Vagina (tissue), 2 donors: ENCODE data around the gene PTPRD. TPM values are rescaled to one million over a fixed set of nuclear protein-coding genes. Genes with fewer than 3 reads are reported as not detected.

Source experiments
- DNase-seq, 2 donors: peaks; one replicate each; pipeline ENCODE4 v3.0.0-alpha.2; 2017; ENCODE audit errors: extremely low spot score in 2 of 2
- H3K27ac ChIP-seq: fragments of 200-600 bp; sonication (generic); one replicate; pipeline ENCODE4 v1.5.1; 2019
- H3K27me3 ChIP-seq: fragments of 200-600 bp; sonication (generic); one replicate; pipeline ENCODE4 v1.5.1; 2019
- H3K36me3 ChIP-seq, 2 donors: fragments of 200-600 bp; sonication (generic); one replicate each; pipeline ENCODE4 v1.5.1; 2017 to 2019
- H3K4me1 ChIP-seq: fragments of 200-600 bp; sonication (generic); one replicate; pipeline ENCODE4 v1.5.1; 2019
- H3K4me3 ChIP-seq, 2 donors: fragments of 200-600 bp; sonication (generic); 1 replicate in 1 of 2; 2 replicates in 1 of 2; pipeline ENCODE4 v1.5.1; 2016 to 2019
- H3K9me3 ChIP-seq: fragments of 200-600 bp; sonication (generic); one replicate; pipeline ENCODE4 v1.5.1; 2019
- POLR2A ChIP-seq, 2 donors: fragments of 450-650 bp; IDR thresholded peaks; one replicate each; pipeline ENCODE4 v1.6.1; 2017; ENCODE audit warnings: antibody characterized with exemption in 2 of 2, mild to moderate bottlenecking in 2 of 2, moderate library complexity in 2 of 2
- POLR2AphosphoS5 ChIP-seq, 2 donors: sonication (generic); formaldehyde crosslinking; IDR thresholded peaks; one replicate each; pipeline ENCODE4 v1.9.0; 2017; ENCODE audit warnings: antibody characterized with exemption in 2 of 2, mild to moderate bottlenecking in 2 of 2, low read depth in 1 of 2; ENCODE audit not compliant: insufficient read depth in 1 of 2
- intact Hi-C: fragments of 100-400 bp; cut with DNase I; formaldehyde crosslinking; loops from one replicate; pipeline ENCODE4 v1.15.1; 2023
- total RNA-seq: library from RNA; depleted of rRNA; stranded (reverse); fragments of >200 nt; gene quantifications from one replicate; pipeline ENCODE4 v1.2.3, GENCODE V29; 2016
- TF ChIP-seq, protein P1 (sequence below), 3 experiments: fragments of 450-650 bp in 2 of 3; fragments of 200-600 bp in 1 of 3; sonication (generic) in 1 of 3; IDR thresholded peaks; one replicate each; pipeline ENCODE4 v1.5.1; 2017 to 2019; ENCODE audit warnings: antibody characterized with exemption in 3 of 3, mild to moderate bottlenecking in 2 of 3, moderate library complexity in 2 of 3

Gene PTPRD
- total RNA-seq, 1 donor from 2014 or later: 10.3 TPM

- H3K36me3 ChIP-seq: no peaks in the 10 kb centered on the region
- no peaks in the 10 kb centered on the region for H3K27me3 ChIP-seq
- no peak overlapping the region for H3K27ac ChIP-seq
- TF ChIP-seq POLR2AphosphoS5 (IDR thresholded peaks at IDR 0.05; ENCODE audit: insufficient read depth in 1 of 2, low read depth in 1 of 2) (no peak), POLR2A (IDR thresholded peaks at IDR 0.05) (no peak)
- TF ChIP-seq, protein P1, sequence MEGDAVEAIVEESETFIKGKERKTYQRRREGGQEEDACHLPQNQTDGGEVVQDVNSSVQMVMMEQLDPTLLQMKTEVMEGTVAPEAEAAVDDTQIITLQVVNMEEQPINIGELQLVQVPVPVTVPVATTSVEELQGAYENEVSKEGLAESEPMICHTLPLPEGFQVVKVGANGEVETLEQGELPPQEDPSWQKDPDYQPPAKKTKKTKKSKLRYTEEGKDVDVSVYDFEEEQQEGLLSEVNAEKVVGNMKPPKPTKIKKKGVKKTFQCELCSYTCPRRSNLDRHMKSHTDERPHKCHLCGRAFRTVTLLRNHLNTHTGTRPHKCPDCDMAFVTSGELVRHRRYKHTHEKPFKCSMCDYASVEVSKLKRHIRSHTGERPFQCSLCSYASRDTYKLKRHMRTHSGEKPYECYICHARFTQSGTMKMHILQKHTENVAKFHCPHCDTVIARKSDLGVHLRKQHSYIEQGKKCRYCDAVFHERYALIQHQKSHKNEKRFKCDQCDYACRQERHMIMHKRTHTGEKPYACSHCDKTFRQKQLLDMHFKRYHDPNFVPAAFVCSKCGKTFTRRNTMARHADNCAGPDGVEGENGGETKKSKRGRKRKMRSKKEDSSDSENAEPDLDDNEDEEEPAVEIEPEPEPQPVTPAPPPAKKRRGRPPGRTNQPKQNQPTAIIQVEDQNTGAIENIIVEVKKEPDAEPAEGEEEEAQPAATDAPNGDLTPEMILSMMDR (IDR thresholded peaks at IDR 0.05): no peak
- intact Hi-C loops: loop anchor here (5.0 kb wide), 1 partner anchor 1455 kb away; no protein-coding TSS in a partner anchor
- H3K4me3 ChIP-seq: no peak overlapping the region
- DNase-seq: no peak
- no peaks in the 10 kb centered on the region for H3K9me3 ChIP-seq
- no peaks in the 10 kb centered on the region for H3K4me1 ChIP-seq
These were observed 1390.1 kb downstream of the PTPRD start for GRCh38 chr9:9222730-9223129.

DNA sequence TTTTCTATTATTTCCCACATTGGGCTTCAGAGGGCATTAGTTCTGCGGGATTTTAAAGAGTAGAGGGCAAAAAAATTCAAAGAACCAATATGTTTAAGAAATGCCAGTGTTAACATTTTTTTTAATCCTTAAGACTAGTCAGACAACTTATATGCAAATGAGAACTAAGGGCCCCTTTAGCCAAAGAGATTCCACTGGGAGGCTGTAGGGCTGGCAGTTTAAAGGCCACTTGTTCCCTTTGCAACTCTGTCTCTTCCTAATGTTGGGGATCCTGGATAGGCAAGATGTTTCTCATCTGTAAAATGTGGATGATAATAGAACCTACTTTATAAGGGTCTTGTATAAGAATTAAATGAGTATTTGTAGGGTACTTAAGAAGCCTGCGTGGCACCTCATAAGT, 1395.9 kb downstream of the PTPRD start:
- no peak for TF ChIP-seq POLR2AphosphoS5 (IDR thresholded peaks at IDR 0.05; ENCODE audit: insufficient read depth in 1 of 2, low read depth in 1 of 2)
- TF ChIP-seq, protein P1 (IDR thresholded peaks at IDR 0.05): no peak
- no peak for TF ChIP-seq POLR2A (IDR thresholded peaks at IDR 0.05)
- Histone ChIP-seq H3K4me1 (no peaks in the 10 kb centered on the region), H3K27me3 (no peaks in the 10 kb centered on the region), H3K36me3 (no peaks in the 10 kb centered on the region), H3K9me3 (no peaks in the 10 kb centered on the region), H3K4me3 (no peak overlapping the region), H3K27ac (no peak overlapping the region)
- DNase-seq: no peak
- intact Hi-C loops: no loop called here

DNA sequence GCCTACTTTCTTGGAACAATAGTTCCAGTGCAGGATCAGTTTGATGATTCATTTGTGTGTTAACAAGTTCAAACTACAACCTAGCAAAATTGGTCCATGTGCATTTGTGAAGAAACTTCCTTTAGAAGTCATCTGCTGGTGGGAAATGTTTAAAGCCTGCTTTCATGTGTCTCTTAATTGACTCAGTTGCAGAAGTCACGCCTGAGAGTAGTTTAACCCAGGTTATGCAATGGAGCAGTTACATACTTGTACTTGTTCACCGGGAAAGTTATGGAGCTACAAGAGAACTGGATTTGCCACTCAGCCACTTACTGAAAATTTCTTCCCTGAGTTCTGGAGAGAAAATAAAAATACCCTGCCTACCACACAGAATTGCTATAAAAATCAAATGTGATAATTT, 1397.8 kb downstream of the PTPRD start:
- no peak for DNase-seq
- H3K9me3 ChIP-seq: no peaks in the 10 kb centered on the region
- H3K36me3 ChIP-seq: no peaks in the 10 kb centered on the region
- H3K4me3 ChIP-seq: no peak overlapping the region
- H3K27me3 ChIP-seq: no peaks in the 10 kb centered on the region
- TF ChIP-seq, protein P1 (IDR thresholded peaks at IDR 0.05): no peak
- TF ChIP-seq POLR2A (IDR thresholded peaks at IDR 0.05): no peak
- no peak for TF ChIP-seq POLR2AphosphoS5 (IDR thresholded peaks at IDR 0.05; ENCODE audit: insufficient read depth in 1 of 2, low read depth in 1 of 2)
- no peak overlapping the region for H3K27ac ChIP-seq
- no peaks in the 10 kb centered on the region for H3K4me1 ChIP-seq
- intact Hi-C loops: no loop called here

GRCh38 chr9:9214066-9214465, 1398.7 kb downstream of the PTPRD start:
- no peaks in the 10 kb centered on the region for H3K9me3 ChIP-seq
- H3K4me3 ChIP-seq: no peak overlapping the region
- TF ChIP-seq, protein P1 (IDR thresholded peaks at IDR 0.05): no peak
- no peak for TF ChIP-seq POLR2AphosphoS5 (IDR thresholded peaks at IDR 0.05; ENCODE audit: insufficient read depth in 1 of 2, low read depth in 1 of 2)
- TF ChIP-seq POLR2A (IDR thresholded peaks at IDR 0.05): no peak

DNA sequence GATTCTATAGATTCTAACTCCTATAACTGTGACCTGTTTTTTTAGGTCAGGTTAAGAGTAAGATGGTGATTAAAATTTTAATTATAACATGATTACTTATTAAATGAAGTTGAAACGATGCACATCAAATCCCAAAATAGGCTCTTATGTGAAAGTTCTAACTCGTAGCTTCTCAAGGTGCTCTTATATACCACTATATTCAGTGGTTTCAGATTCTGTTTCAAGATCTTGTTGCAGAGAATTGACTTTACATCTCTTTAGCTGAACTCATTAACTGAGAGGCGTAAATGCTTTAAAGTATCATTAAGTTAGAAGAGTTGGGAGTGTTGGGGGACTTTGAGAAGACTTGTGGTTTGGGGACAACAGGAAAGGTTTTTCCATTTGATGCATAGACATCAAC, 1399.8 kb downstream of the PTPRD start:
- Histone ChIP-seq H3K36me3 (no peaks in the 10 kb centered on the region), H3K27me3 (no peaks in the 10 kb centered on the region), H3K27ac (no peak overlapping the region), H3K4me1 (no peaks in the 10 kb centered on the region), H3K4me3 (no peak overlapping the region), H3K9me3 (no peaks in the 10 kb centered on the region)
- TF ChIP-seq POLR2A (IDR thresholded peaks at IDR 0.05): no peak
- TF ChIP-seq, protein P1 (IDR thresholded peaks at IDR 0.05): no peak
- TF ChIP-seq POLR2AphosphoS5 (IDR thresholded peaks at IDR 0.05; ENCODE audit: insufficient read depth in 1 of 2, low read depth in 1 of 2): no peak
- intact Hi-C loops: no loop called here
- DNase-seq: no peak

More at GRCh38 chr9:9214066-9214465, 1398.7 kb downstream of the PTPRD start:
- Histone ChIP-seq H3K27me3 (no peaks in the 10 kb centered on the region), H3K4me1 (no peaks in the 10 kb centered on the region), H3K36me3 (no peaks in the 10 kb centered on the region), H3K27ac (no peak overlapping the region)
- DNase-seq: no peak
- intact Hi-C loops: no loop called here
